HG03565 (cell line): ENCODE measurements around the gene LAMA5.

Source experiments
- ATAC-seq: cut with Tn5 transposase; IDR thresholded peaks from one replicate; pipeline ENCODE4 v1.9.1; 2021; ENCODE audit warnings: mild to moderate bottlenecking, moderate library complexity; ENCODE audit not compliant: unreplicated experiment

The LAMA5 gene

GRCh38 chr20:62405108-62405980, 38.2 kb upstream of the LAMA5 start:
- ATAC-seq = no peak

- no peak for ATAC-seq
These were observed 37.6 kb upstream of the LAMA5 start for GRCh38 chr20:62404761-62405107.

GRCh38 chr20:62404112-62404665, 37.1 kb upstream of the LAMA5 start:
- ATAC-seq = no peak

- no peak for ATAC-seq
These were observed 36.2 kb upstream of the LAMA5 start for GRCh38 chr20:62403331-62403730.

GRCh38 chr20:62402456-62403150, 35.5 kb upstream of the LAMA5 start:
- no peak for ATAC-seq

GRCh38 chr20:62401331-62401779, 34.2 kb upstream of the LAMA5 start:
- no peak for ATAC-seq

- ATAC-seq = no peak
These were observed 33.4 kb upstream of the LAMA5 start for GRCh38 chr20:62400541-62400940.

- no peak for ATAC-seq
These were observed 32.9 kb upstream of the LAMA5 start for GRCh38 chr20:62400021-62400420.

- no peak for ATAC-seq
These were observed 31.2 kb upstream of the LAMA5 start for GRCh38 chr20:62398120-62398821.

- ATAC-seq = no peak
These were observed 29.5 kb upstream of the LAMA5 start for GRCh38 chr20:62396367-62397239.

- ATAC-seq = no peak
These were observed 28.5 kb upstream of the LAMA5 start for GRCh38 chr20:62395311-62396242.

- no peak for ATAC-seq
These were observed 27.4 kb upstream of the LAMA5 start for GRCh38 chr20:62394248-62395245.

GRCh38 chr20:62393830-62394229, 26.7 kb upstream of the LAMA5 start:
- ATAC-seq = no peak

- no peak for ATAC-seq
These were observed 26.2 kb upstream of the LAMA5 start for GRCh38 chr20:62393335-62393665.

- ATAC-seq = no peak
These were observed 25.7 kb upstream of the LAMA5 start for GRCh38 chr20:62392621-62393334.

- no peak for ATAC-seq
These were observed 24.9 kb upstream of the LAMA5 start for GRCh38 chr20:62392077-62392418.

GRCh38 chr20:62391165-62392076, 24.3 kb upstream of the LAMA5 start:
- ATAC-seq = no peak
